GM12892 (cell line): Measurements from ENCODE around the gene CYP2S1.

Source experiments
- DNase-seq: peaks from one replicate; pipeline ENCODE4 v3.0.0; 2011; ENCODE audit not compliant: insufficient read length
- FAIRE-seq: peaks from 2 replicates; lab custom pipeline; 2011; peaks lifted over from hg19 to GRCh38; lab: Jason Lieb, UNC
- POLR2A ChIP-seq: IDR thresholded peaks from 2 replicates; pipeline ENCODE4 v1.6.1; 2011; ENCODE audit warnings: low read depth, low read length, control low read depth
- POLR2AphosphoS5 ChIP-seq: IDR thresholded peaks from 2 replicates; pipeline ENCODE4 v1.6.1; 2011; ENCODE audit warnings: low read depth, low read length, control low read depth
- TAF1 ChIP-seq: IDR thresholded peaks from 2 replicates; pipeline ENCODE4 v1.6.1; 2011; ENCODE audit warnings: low read depth, mild to moderate bottlenecking, control low read depth, low read length, borderline replicate concordance

CYP2S1 gene

DNA sequence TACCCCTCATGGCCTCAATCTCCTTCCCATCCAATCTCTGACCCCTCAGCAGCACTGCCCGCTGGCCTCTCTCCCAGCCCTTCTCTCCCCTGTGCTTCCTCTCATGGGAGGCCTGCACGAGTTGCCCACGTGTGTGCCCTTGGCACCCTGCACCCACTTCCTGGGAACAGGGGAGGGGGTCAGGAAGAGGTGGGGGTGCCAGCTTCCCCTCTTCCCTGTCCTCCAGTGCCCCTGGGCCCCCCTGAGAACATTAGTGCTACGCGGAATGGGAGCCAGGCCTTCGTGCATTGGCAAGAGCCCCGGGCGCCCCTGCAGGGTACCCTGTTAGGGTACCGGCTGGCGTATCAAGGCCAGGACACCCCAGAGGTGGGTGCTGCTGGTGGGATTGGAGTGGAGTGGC is 45.2 kb downstream of the CYP2S1 start:
- FAIRE-seq (no peak), DNase-seq (no peak)
- TF ChIP-seq TAF1 (no peak), POLR2AphosphoS5 (no peak), POLR2A (no peak)

DNA sequence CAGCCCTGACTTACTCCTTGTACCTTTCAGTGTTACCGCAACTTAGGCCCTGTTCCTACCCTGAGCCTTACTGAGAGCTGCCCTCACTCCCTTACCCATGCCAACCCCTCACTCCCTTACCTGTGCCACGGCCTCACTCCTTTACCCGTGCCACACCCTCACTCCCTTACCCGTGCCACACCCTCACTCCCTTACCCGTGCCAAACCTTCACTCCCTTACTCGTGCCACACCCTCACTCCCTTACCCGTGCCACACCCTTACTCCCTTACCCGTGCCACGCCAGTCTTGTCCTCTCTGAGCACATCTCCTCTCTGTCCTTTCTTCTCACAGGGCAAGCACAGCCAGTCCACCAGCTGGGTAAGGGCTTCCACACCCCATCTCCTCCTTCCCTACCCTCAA is 46.3 kb downstream of the CYP2S1 start:
- TF ChIP-seq POLR2AphosphoS5: no peak
- no peak for TF ChIP-seq POLR2A
- no peak for TF ChIP-seq TAF1
- FAIRE-seq (no peak), DNase-seq (no peak)

DNA sequence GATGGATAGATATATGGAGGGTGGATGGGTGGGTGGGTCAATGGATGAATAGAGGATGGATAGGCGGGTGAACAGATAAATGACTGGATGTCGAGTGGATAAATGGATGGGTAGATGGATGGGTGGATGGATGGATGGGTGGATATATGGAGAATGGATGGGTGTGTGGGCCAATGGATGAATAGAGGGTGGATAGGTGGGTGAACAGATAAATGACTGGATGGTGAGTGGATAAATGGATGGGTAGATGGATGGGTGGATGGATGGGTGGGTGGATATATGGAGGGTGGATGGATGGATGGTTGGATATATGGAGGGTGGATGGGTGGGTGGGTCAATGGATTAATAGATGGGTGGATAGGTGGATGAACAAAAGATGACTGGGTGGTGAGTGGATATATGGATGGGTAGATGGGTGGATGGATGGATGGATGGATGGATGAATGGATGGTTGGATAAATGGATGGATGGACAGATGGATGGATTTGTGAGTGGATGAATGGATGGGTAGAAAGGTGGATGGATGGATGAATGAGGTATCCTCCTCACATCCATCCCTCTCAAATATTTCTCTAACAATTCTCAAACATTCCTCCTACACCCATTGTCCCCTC is 47.0 kb downstream of the CYP2S1 start:
- no peak for FAIRE-seq
- DNase-seq: no peak
- TF ChIP-seq POLR2A (no peak), TAF1 (no peak), POLR2AphosphoS5 (no peak)

GRCh38 chr19:41241859-41242258 is 48.8 kb downstream of the CYP2S1 start:
- FAIRE-seq: no peak

GRCh38 chr19:41244117-41244516 is 51.1 kb downstream of the CYP2S1 start:
- TF ChIP-seq POLR2A (no peak), TAF1 (no peak), POLR2AphosphoS5 (no peak)
- DNase-seq (no peak), FAIRE-seq (no peak)

More at GRCh38 chr19:41241859-41242258, 48.8 kb downstream of the CYP2S1 start:
- TF ChIP-seq POLR2A (no peak), POLR2AphosphoS5 (no peak), TAF1 (no peak)
- no peak for DNase-seq

GRCh38 chr19:41245843-41246242 is 52.8 kb downstream of the CYP2S1 start:
- FAIRE-seq (no peak), DNase-seq (no peak)
- no peak for TF ChIP-seq POLR2AphosphoS5
- TF ChIP-seq TAF1: no peak
- no peak for TF ChIP-seq POLR2A

DNA sequence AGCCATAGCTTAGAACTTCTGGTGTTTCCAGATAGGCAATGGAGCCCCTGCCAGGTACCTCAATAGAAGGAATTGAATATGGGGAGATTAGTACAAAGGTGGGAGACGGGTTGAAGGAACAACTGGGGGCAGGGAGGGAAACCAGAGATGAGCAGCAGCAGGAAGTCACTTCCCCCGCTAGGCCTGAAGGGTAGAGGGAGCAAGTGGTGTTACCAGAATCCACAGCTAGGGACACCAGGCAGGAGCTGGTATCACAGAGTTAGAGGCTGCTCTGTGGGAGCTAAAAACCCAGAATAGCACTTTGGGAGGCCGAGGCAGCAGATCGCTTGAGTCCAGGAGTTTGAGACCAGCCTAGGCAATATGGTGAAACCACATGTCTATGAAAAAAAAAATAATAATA is 55.9 kb downstream of the CYP2S1 start:
- FAIRE-seq: no peak
- TF ChIP-seq POLR2AphosphoS5: no peak
- no peak for TF ChIP-seq POLR2A
- no peak for TF ChIP-seq TAF1
- DNase-seq: no peak

GRCh38 chr19:41249707-41250423 is 56.8 kb downstream of the CYP2S1 start:
- TF ChIP-seq TAF1 (no peak), POLR2AphosphoS5 (no peak), POLR2A (no peak)
- no peak for FAIRE-seq
- DNase-seq: no peak

DNA sequence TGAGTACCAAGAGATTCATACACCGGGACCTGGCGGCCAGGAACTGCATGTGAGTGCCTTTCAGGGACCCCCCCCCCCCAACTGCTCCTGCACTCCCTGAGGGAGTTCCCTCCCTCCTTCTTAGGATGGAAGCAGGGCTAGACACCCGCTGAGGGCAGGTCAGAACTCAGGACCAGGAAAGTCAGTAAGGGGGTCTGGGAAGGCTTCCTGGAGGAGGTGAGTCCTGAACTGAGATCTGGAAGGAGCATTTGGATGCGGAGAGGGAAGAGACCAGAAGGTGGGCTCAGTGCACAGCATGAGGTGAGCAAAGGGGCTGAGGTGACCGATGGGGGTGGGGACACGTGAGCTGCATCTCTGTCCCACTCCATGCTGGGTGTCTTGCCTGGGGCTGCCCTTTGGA is 60.6 kb downstream of the CYP2S1 start:
- TF ChIP-seq POLR2AphosphoS5 (no peak), TAF1 (no peak), POLR2A (no peak)
- FAIRE-seq: no peak

DNA sequence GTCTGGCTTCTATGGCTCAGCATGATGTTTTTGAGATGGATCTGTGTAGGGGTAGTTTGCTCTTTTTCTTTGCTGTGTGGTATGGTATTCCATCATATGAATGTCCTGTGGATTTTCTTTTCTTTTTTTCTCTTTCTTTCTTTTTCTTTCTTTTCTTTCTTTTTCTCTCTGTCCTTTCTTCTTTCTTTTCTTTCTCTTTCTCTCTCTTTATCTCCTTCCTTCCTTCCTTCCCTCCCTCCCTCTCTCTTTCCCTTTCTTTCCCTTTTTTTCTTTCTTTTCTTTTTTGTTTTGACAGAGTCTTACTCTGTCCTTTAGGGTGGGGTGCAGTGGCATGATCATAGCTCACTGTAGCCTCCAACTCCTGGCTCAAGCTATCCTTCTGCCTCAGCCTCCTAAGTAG is 62.2 kb downstream of the CYP2S1 start:
- TF ChIP-seq POLR2A (no peak), POLR2AphosphoS5 (no peak)
- DNase-seq (no peak), FAIRE-seq (no peak)

More for the DNA sequence above, 60.6 kb downstream of the CYP2S1 start:
- no peak for DNase-seq
